Measurements from ENCODE around the gene MIER1.

GRCh38 chr1:66876664-66877063 is 48.1 kb upstream of the MIER1 start:
- no peak for TF ChIP-seq CTCF (IDR thresholded peaks at IDR 0.05)
- no peak for TF ChIP-seq POLR2A (IDR thresholded peaks at IDR 0.05)
